Measurements from ENCODE around the gene ZNF516. TPM values are rescaled to one million over a fixed set of nuclear protein-coding genes. Genes with fewer than 3 reads are reported as not detected.
A peak's percentile ranks its signal among the peaks of the same experiment; 100 is the strongest.

ZNF516 gene
- polyA plus RNA-seq, 3 donors = 5.0 to 41.9 (median 8.6) TPM

- H3K27me3 Mint-ChIP-seq (ENCODE audit: low read depth in 3 of 3) = no peaks in the 10 kb centered on the region
- no peaks in the 10 kb centered on the region for H3K9me3 Mint-ChIP-seq
- Histone ChIP-seq H3K9me3 (replicated peaks in 1 of 2; ENCODE audit: control insufficient read depth in 1 of 2, insufficient read depth in 1 of 2, low read length in 2 of 2) (no peaks in the 10 kb centered on the region), H3K27me3 (ENCODE audit: control insufficient read depth in 2 of 2, insufficient read depth in 2 of 2, low read length in 2 of 2) (no peaks in the 10 kb centered on the region), H4K20me1 (ENCODE audit: insufficient read depth, low read length) (peaks cover 98% of the 10 kb centered on the region), H2AFZ (ENCODE audit: insufficient read depth, low read depth, low read length, poor library complexity, severe bottlenecking) (no peak overlapping the region), H3K4me1 (ENCODE audit: control insufficient read depth in 1 of 2, insufficient read depth in 2 of 2, low read length in 2 of 2) (peaks cover 10 to 11% of the 10 kb centered on the region in 2 donors), H3K4me2 (replicated peaks; ENCODE audit: extremely low read depth, low read length, poor library complexity, severe bottlenecking) (no peak overlapping the region), H3K36me3 (replicated peaks in 1 of 2; ENCODE audit: control insufficient read depth in 1 of 2, insufficient read depth in 2 of 2, low read length in 2 of 2) (peaks cover 11 to 43% of the 10 kb centered on the region in 2 donors), H3K27ac (ENCODE audit: low read depth in 1 of 2, low read length in 2 of 2) (peak overlapping the region in 1 of 2 donors; percentile 0), H3K4me3 (replicated peaks in 1 of 3; ENCODE audit: low read depth in 2 of 3, low read length in 3 of 3) (no peak overlapping the region), H3K9ac (ENCODE audit: insufficient read depth, low read length, poor library complexity, severe bottlenecking) (no peak overlapping the region), H3K79me2 (ENCODE audit: insufficient read depth, low read length) (peaks cover 98% of the 10 kb centered on the region)
- TF ChIP-seq CTCF (IDR thresholded peaks at IDR 0.05) = no peak
- peaks cover 11 to 49% of the 10 kb centered on the region in 2 donors for H3K36me3 Mint-ChIP-seq
- no CpG with 5 or more reads among the region's 3 CpGs for WGBS (ENCODE audit: insufficient coverage)
- peaks cover 30% of the 10 kb centered on the region for H3K4me1 Mint-ChIP-seq
- H3K4me3 Mint-ChIP-seq = no peak overlapping the region
- DNase-seq = no peak
- intact Hi-C loops (cut with micrococcal nuclease) = no loop called here
- peak overlapping the region in 6 of 7 donors; percentile 1 to 71 (median 40) for H3K27ac Mint-ChIP-seq
These were observed 75.2 kb downstream of the ZNF516 start for GRCh38 chr18:76419811-76420210.

DNA sequence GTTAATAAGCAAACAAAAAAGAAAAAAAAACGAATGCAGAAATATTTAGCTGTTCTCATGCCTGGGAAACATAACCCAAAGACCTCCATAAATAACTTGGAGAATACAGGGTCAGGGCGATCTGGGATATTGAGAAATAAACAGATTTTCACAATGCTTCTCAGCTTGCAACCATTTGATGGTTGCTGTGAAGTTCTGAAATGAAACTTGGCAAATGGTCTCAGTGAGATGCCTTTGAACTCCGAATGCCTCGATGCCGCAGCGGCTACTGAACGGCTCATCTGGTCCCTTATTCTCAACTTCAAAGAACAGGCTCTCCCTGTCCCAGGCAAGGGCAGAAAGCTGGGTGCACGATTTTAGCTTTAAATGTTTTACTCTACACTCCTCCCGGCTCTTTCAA, 78.1 kb downstream of the ZNF516 start:
- 51% methylated on average over 7 of the region's 9 CpGs for WGBS (ENCODE audit: insufficient coverage)
- peak overlapping the region in 1 of 2 donors; percentile 63 for H3K27ac ChIP-seq (ENCODE audit: low read depth in 1 of 2, low read length in 2 of 2)
- peak overlapping the region; percentile 18 for H3K9ac ChIP-seq (ENCODE audit: insufficient read depth, low read length, poor library complexity, severe bottlenecking)
- peaks cover 9 to 41% of the 10 kb centered on the region in 2 donors for H3K36me3 ChIP-seq (replicated peaks in 1 of 2; ENCODE audit: control insufficient read depth in 1 of 2, insufficient read depth in 2 of 2, low read length in 2 of 2)
- H3K4me1 ChIP-seq (ENCODE audit: control insufficient read depth in 1 of 2, insufficient read depth in 2 of 2, low read length in 2 of 2) = peaks cover 21 to 23% of the 10 kb centered on the region in 2 donors
- H3K9me3 ChIP-seq (replicated peaks in 1 of 2; ENCODE audit: control insufficient read depth in 1 of 2, insufficient read depth in 1 of 2, low read length in 2 of 2) = no peaks in the 10 kb centered on the region
- no peak overlapping the region for H2AFZ ChIP-seq (ENCODE audit: insufficient read depth, low read depth, low read length, poor library complexity, severe bottlenecking)
- no peaks in the 10 kb centered on the region for H3K27me3 ChIP-seq (ENCODE audit: control insufficient read depth in 2 of 2, insufficient read depth in 2 of 2, low read length in 2 of 2)
- H3K4me2 ChIP-seq (replicated peaks; ENCODE audit: extremely low read depth, low read length, poor library complexity, severe bottlenecking) = peak overlapping the region; percentile 33
- peaks cover 100% of the 10 kb centered on the region for H3K79me2 ChIP-seq (ENCODE audit: insufficient read depth, low read length)
- Mint-ChIP-seq H3K27ac (peak overlapping the region in 6 of 7 donors; percentile 3 to 88 (median 70)), H3K4me3 (peak overlapping the region in 1 of 2 donors; percentile 16), H3K27me3 (ENCODE audit: low read depth in 3 of 3) (peaks cover 0 to 2% (median 0%) of the 10 kb centered on the region in 3 donors), H3K36me3 (peaks cover 14 to 37% of the 10 kb centered on the region in 2 donors), H3K9me3 (no peaks in the 10 kb centered on the region), H3K4me1 (peaks cover 42% of the 10 kb centered on the region)
- DNase-seq = no peak
- H4K20me1 ChIP-seq (ENCODE audit: insufficient read depth, low read length) = peaks cover 100% of the 10 kb centered on the region
- no peak overlapping the region for H3K4me3 ChIP-seq (replicated peaks in 1 of 3; ENCODE audit: low read depth in 2 of 3, low read length in 3 of 3)
- TF ChIP-seq CTCF (IDR thresholded peaks at IDR 0.05) = no peak
- intact Hi-C loops (cut with micrococcal nuclease) = no loop called here
